ENCODE results near the gene VAMP3.

Gene VAMP3

GRCh38 chr1:7781923-7782495, 10.9 kb downstream of the VAMP3 start:
- Histone ChIP-seq H3K4me2 (ENCODE audit: low read length) (no peak overlapping the region; the same call in 1 of the 2 replicates), H2AFZ (ENCODE audit: low read length) (no peak overlapping the region), H3K9me3 (ENCODE audit: low read length) (no peaks in the 10 kb centered on the region), H3K27me3 (ENCODE audit: insufficient read depth, low read length) (no peaks in the 10 kb centered on the region), H4K20me1 (ENCODE audit: insufficient read depth, low read length) (no peaks in the 10 kb centered on the region), H3K4me1 (ENCODE audit: insufficient read depth, low read length, severe bottlenecking) (peaks cover 16% of the 10 kb centered on the region), H3F3A (ENCODE audit: insufficient read depth, low read length) (no peaks in the 10 kb centered on the region), H3K4me3 (ENCODE audit: low read depth, low read length, poor library complexity, severe bottlenecking) (no peak overlapping the region), H3K36me3 (ENCODE audit: insufficient read depth, low read length) (peaks cover 34% of the 10 kb centered on the region), H3K9ac (ENCODE audit: low read length) (no peak overlapping the region; the same call in 1 of the 2 replicates), H3K27ac (ENCODE audit: low read depth, low read length, poor library complexity, severe bottlenecking) (no peak overlapping the region), H3K79me2 (ENCODE audit: insufficient read depth, low read length) (no peaks in the 10 kb centered on the region), H3K9me2 (ENCODE audit: low read depth, low read length) (no peaks in the 10 kb centered on the region)
- TF ChIP-seq CTCF (IDR thresholded peaks at IDR 0.05; ENCODE audit: low read length) (no peak), EZH2 (IDR thresholded peaks at IDR 0.05; ENCODE audit: borderline replicate concordance, low read length) (no peak)

- H3K4me2 ChIP-seq (ENCODE audit: low read length), result peak overlapping the region; percentile 65
- peaks cover 21% of the 10 kb centered on the region for H3K36me3 ChIP-seq (ENCODE audit: insufficient read depth, low read length)
- peak overlapping the region; percentile 53; the same call in 1 of the 2 replicates for H3K9ac ChIP-seq (ENCODE audit: low read length)
- TF ChIP-seq EZH2 (IDR thresholded peaks at IDR 0.05; ENCODE audit: borderline replicate concordance, low read length) (no peak), CTCF (IDR thresholded peaks at IDR 0.05; ENCODE audit: low read length) (no peak)
- no peaks in the 10 kb centered on the region for H3K27me3 ChIP-seq (ENCODE audit: insufficient read depth, low read length)
- H3K9me3 ChIP-seq (ENCODE audit: low read length), result no peaks in the 10 kb centered on the region
- H3K4me1 ChIP-seq (ENCODE audit: insufficient read depth, low read length, severe bottlenecking), result peaks cover 16% of the 10 kb centered on the region
- H3K27ac ChIP-seq (ENCODE audit: low read depth, low read length, poor library complexity, severe bottlenecking), result no peak overlapping the region
- H3K79me2 ChIP-seq (ENCODE audit: insufficient read depth, low read length), result no peaks in the 10 kb centered on the region
- no peaks in the 10 kb centered on the region for H3K9me2 ChIP-seq (ENCODE audit: low read depth, low read length)
- H2AFZ ChIP-seq (ENCODE audit: low read length), result no peak overlapping the region
- peak overlapping the region; percentile 66 for H3K4me3 ChIP-seq (ENCODE audit: low read depth, low read length, poor library complexity, severe bottlenecking)
- H4K20me1 ChIP-seq (ENCODE audit: insufficient read depth, low read length), result no peaks in the 10 kb centered on the region
- no peaks in the 10 kb centered on the region for H3F3A ChIP-seq (ENCODE audit: insufficient read depth, low read length)
Observed at GRCh38 chr1:7783178-7783711, 12.1 kb downstream of the VAMP3 start.

GRCh38 chr1:7783826-7784491, 12.9 kb downstream of the VAMP3 start, which contains the start of gene PER3:
Gene PER3, plus strand, starts transcription at chr1:7784291. Its CDS starts 587 bp downstream, at chr1:7784878.
- Histone ChIP-seq H3K9me2 (ENCODE audit: low read depth, low read length) (no peaks in the 10 kb centered on the region), H3K79me2 (ENCODE audit: insufficient read depth, low read length) (no peaks in the 10 kb centered on the region), H3K4me1 (ENCODE audit: insufficient read depth, low read length, severe bottlenecking) (peaks cover 16% of the 10 kb centered on the region), H3K4me2 (ENCODE audit: low read length) (peak within 1 kb of the TSS; percentile 65), H3K36me3 (ENCODE audit: insufficient read depth, low read length) (peaks cover 17% of the 10 kb centered on the region; the same call in 1 of the 2 replicates), H3F3A (ENCODE audit: insufficient read depth, low read length) (no peaks in the 10 kb centered on the region), H3K9me3 (ENCODE audit: low read length) (no peaks in the 10 kb centered on the region), H2AFZ (ENCODE audit: low read length) (no peak within 1 kb of the TSS), H3K4me3 (ENCODE audit: low read depth, low read length, poor library complexity, severe bottlenecking) (peak within 1 kb of the TSS; percentile 66), H3K9ac (ENCODE audit: low read length) (peak within 1 kb of the TSS; percentile 53; the same call in 1 of the 2 replicates), H3K27me3 (ENCODE audit: insufficient read depth, low read length) (no peaks in the 10 kb centered on the region), H3K27ac (ENCODE audit: low read depth, low read length, poor library complexity, severe bottlenecking) (no peak within 1 kb of the TSS), H4K20me1 (ENCODE audit: insufficient read depth, low read length) (no peaks in the 10 kb centered on the region)
- TF ChIP-seq EZH2 (IDR thresholded peaks at IDR 0.05; ENCODE audit: borderline replicate concordance, low read length), result no peak
- TF ChIP-seq CTCF (IDR thresholded peaks at IDR 0.05; ENCODE audit: low read length), result no peak

All from OCI-LY1 (cell line).